ENCODE measurements around the gene RHBDF1.
"Not testable (repeated sequence)": the region's sequence is repeated elsewhere in the genome, so short reads cannot be mapped to it uniquely, and the experiment has no call there.

DNA sequence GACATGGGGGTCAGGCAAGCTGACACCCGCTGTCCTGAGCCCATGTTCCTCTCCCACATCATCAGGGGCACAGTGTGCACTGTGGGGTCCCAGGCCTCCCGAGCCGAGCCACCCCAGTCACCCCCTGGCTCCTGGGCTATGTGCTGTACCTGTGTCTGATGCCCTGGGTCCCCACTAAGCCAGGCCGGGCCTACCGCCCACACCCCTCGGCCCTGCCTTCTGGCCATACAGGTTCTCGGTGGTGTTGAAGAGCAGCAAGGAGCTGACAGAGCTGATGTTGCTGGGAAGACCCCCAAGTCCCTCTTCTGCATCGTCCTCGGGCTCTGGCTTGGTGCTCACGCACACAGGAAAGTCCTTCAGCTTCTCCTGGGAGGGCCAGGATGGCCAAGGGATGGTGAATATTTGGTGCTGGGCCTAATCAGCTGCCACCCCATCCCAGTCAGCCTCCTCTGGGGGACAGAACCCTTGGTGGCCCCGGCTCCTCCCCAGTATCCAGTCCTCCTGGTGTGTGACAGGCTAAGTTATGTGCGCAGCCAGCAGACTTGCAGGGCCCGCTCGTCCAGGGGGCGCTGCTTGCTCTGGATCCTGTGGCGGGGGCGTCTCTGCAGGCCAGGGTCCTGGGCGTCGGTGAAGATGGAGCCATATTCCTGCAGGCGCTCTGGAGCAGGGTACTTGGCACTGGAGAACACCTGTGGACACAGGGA is 55.2 kb downstream of the RHBDF1 start:
- not testable (repeated sequence) for TF ChIP-seq ISL1, SNAI2, ESRRG, ZFP30 (CRISPR knock-in tag; IDR thresholded peaks at IDR 0.05)
- TF ChIP-seq, protein P1, sequence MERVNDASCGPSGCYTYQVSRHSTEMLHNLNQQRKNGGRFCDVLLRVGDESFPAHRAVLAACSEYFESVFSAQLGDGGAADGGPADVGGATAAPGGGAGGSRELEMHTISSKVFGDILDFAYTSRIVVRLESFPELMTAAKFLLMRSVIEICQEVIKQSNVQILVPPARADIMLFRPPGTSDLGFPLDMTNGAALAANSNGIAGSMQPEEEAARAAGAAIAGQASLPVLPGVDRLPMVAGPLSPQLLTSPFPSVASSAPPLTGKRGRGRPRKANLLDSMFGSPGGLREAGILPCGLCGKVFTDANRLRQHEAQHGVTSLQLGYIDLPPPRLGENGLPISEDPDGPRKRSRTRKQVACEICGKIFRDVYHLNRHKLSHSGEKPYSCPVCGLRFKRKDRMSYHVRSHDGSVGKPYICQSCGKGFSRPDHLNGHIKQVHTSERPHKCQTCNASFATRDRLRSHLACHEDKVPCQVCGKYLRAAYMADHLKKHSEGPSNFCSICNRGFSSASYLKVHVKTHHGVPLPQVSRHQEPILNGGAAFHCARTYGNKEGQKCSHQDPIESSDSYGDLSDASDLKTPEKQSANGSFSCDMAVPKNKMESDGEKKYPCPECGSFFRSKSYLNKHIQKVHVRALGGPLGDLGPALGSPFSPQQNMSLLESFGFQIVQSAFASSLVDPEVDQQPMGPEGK (CRISPR knock-in tag; IDR thresholded peaks at IDR 0.05; ENCODE audit: borderline replicate concordance), result not testable (repeated sequence)
